Activated CD8-positive, alpha-beta memory T cell treated with anti-CD3 and anti-CD28 coated beads for 36 hours (primary cell): ENCODE results near the gene SPECC1. TPM values are rescaled to one million over a fixed set of nuclear protein-coding genes. Genes with fewer than 3 reads are reported as not detected.
"Not testable (repeated sequence)": the region's sequence is repeated elsewhere in the genome, so short reads cannot be mapped to it uniquely, and the experiment has no call there.

ENCODE experiments used
- CTCF ChIA-PET: fragments of 350-600 bp; sonication (Branson Sonifier 250); formaldehyde crosslinking; loops from one replicate; lab custom pipeline; 2021; ENCODE audit warnings: antibody characterized with exemption; lab: Charles Lee
- POLR2A ChIA-PET: fragments of 350-600 bp; sonication (Branson Sonifier 250); formaldehyde crosslinking; loops from one replicate; lab custom pipeline; 2021; ENCODE audit warnings: antibody characterized with exemption; lab: Charles Lee
- total RNA-seq, 2 experiments: library from RNA; stranded (reverse); gene quantifications; one replicate each; pipeline ENCODE4 v1.2.3, GENCODE V29; 2021

The SPECC1 gene
- total RNA-seq: 10 to 100 TPM; 13.0 to 13.9 TPM

DNA sequence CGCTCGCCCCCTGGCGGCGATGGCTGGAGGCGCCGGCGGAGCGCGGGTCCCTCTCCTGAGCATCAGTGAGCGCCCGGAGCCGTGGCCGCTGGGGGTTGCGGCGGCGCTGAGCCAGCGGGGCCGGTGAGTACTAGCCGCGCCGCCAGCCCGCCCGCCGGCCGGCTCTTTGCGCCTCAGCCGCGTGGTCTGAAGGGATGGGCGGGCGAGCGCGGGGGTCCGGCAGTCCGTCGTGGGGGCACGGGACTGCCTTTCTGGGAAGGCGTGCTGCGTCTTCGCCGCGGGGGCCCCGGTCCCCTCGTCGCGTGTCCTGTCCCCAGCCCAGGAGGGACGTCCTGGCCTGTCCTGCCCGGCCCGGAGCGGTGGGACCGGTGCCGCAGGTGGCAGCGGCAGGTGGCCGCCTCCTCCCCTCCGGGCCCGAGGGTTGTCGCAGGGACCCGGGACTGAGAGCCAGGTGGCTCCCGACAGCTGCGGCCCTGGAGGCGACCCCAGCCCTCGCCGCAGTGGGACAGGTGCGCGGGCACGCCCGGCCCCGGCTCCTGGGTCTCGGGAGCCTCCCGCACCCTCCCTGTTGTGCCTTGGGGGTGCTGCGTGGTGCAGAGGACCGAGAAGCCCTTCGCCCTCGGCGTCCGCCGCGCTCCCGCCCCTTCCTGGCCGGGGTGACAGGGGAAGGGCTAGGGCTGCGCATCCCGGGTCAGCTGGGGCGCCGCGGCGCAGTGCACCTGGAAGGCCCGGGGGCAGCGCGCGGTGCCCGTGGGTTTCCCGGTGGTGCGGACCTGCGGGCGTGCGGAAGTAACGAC, at the start of gene SPECC1:
TSS of gene SPECC1 (plus strand) at position 58 of the 797 bp plus-strand sequence. CDS start 87,293 bp downstream, outside the sequence.
- CTCF ChIA-PET: interaction anchor here (0.7 to 3.1 kb wide), 7 partner anchors 16 to 361 kb away, joined by 3 to 16 read pairs (median 3); partner anchors contain the start of gene ALDH3A2
- POLR2A ChIA-PET: interaction anchor here (0.5 to 1.3 kb wide), 4 partner anchors 8 to 214 kb away, joined by 3 to 8 read pairs (median 4); partner anchors contain the start of gene AKAP10

GRCh38 chr17:19962954-19963353, 46.2 kb upstream of the SPECC1 start:
- POLR2A ChIA-PET: interaction anchor here (0.5 kb wide), 1 partner anchor 15 kb away, joined by 3 read pairs; no protein-coding TSS in a partner anchor
- CTCF ChIA-PET: not testable (repeated sequence)

DNA sequence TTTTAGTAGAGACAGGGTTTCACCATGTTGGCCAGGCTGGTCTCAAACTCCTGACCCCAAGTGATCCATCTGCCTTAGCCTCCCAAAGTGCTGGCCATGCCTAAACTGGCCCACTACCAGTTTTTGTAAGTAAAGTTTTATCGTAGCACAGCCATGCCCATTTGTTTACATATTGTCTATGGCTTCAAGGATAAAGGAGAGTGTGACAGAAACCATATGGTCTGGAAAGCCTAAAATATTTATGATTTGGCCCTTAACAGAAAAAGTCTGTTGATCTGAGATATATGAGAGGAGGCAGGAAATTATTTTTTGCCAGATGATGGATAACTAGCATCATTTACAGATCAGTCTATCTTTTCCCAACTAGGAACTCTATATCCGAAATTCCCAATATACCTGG, 36.0 kb upstream of the SPECC1 start:
- CTCF ChIA-PET: no interaction called here

DNA sequence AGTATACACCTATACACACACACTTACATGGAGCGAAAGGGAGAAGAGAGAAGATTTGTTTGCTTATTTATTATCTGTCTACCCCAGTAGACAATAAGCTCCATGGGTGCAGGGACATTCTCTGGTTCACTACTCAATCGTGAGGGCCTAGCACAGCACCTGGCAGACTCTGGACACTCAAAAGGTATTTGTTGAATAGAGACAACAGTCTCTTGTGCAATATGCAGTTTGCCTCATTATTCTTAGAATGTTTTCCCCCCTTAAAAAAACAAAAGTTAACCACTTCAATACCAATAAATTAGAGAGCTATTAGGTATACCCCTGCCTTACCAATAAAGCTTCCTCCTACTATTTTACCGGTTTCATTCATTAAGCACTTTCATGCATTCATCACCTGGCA, 33.6 kb upstream of the SPECC1 start:
- ChIA-PET CTCF (no interaction called here), POLR2A (no interaction called here)

More for the DNA sequence above, 36.0 kb upstream of the SPECC1 start:
- POLR2A ChIA-PET: no interaction called here

GRCh38 chr17:19977293-19978208, 31.6 kb upstream of the SPECC1 start, which contains the start of gene AKAP10:
AKAP10 (minus strand) TSS chr17:19977828; CDS start chr17:19977679, 149 bp downstream.
- CTCF ChIA-PET: interaction anchor here (0.6 to 1.6 kb wide), 4 partner anchors 12 to 250 kb away, joined by 3 to 13 read pairs (median 4); no protein-coding TSS in a partner anchor
- POLR2A ChIA-PET: interaction anchor here (0.8 to 1.0 kb wide), 4 partner anchors 31 to 330 kb away, joined by 3 to 5 read pairs (median 3); partner anchors contain the start of genes ALDH3A2 and SPECC1

DNA sequence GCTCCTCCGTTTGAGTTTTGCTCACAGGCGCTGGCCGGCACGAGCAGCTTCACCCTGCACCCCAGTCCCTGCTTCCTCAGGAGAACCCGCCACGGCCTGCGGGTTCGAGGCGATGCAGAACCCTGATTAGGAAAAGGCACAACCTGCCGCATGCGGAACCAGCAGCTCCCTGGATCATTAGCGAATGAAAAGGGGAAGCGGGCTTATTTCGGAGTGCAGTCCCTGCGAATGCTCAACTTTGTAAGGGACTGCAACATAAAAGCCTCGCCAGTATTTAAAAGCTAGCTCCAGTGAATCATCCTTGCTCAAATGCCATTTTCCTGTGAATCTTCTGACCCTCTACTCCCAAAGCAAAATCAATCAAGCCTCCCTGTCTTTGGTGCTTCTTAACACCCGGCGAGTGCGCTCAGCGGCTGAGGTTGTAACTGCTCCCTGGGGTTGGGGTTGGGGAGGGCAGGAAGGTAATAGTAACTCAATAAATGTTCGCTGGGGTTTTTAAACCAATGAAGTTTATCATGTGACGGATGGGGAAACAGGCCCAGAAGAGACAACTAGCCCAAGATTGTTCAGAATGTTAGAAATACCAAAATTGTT, 30.9 kb upstream of the SPECC1 start:
- ChIA-PET CTCF (interaction anchor here (1.4 to 1.6 kb wide), 2 partner anchors 13 to 14 kb away, joined by 3 to 13 read pairs; no protein-coding TSS in a partner anchor), POLR2A (interaction anchor here (0.5 to 1.0 kb wide), 5 partner anchors 16 to 330 kb away, joined by 3 to 5 read pairs (median 3); partner anchors contain the start of genes ALDH3A2 and SPECC1)

- POLR2A ChIA-PET: interaction anchor here (0.5 to 0.9 kb wide), 3 partner anchors 16 to 331 kb away, joined by 3 read pairs; partner anchors contain the start of gene ALDH3A2
- CTCF ChIA-PET: interaction anchor here (0.7 kb wide), 1 partner anchor 1101 kb away, joined by 3 read pairs; no protein-coding TSS in a partner anchor
Measured at GRCh38 chr17:19978805-19979211, 30.4 kb upstream of the SPECC1 start.

GRCh38 chr17:19979917-19980770, 29.0 kb upstream of the SPECC1 start:
- POLR2A ChIA-PET: no interaction called here
- CTCF ChIA-PET: interaction anchor here (1.1 kb wide), 1 partner anchor 13 kb away, joined by 4 read pairs; no protein-coding TSS in a partner anchor

DNA sequence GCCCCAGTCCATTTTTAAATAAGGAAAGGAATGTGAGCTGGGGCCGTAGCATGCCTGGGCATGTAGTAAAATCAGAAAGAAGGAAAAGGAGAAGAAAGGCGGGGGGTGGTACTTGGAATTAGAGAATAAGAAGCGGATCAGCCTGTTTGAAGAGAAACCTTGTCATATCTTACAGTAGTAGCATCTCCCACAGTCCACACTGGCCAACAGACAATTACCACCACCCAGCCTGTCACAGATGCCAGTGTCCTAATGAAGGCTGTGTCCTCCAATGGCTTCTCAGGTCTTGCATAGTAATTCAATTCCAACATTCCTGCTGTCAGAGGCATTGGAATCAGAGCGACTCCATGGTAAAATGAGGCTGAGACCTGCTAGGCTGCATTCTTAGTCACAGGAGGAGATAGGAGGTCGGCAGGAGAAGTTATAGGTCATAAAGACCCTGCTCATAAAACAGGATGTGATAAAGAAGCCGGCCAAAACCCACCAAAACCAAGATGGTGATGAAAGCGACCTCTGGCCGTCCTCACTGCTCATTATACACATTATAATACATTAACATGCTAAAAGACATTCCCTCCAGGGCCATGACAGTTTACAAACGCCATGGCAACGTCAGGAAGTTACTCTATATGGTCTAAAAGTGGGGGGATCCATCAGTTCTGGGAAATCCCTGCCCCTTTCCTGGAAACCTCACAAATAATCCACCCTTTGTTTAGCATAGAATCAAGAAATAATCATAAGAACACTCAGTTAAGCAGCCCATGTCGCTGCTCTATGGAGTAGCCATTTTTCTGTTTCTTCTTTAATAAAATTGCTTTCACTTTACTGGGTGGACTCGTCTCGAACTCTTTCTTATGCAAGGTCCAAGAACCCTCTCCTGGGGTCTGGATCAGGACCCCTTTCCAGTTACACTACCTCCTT, 22.0 kb upstream of the SPECC1 start:
- ChIA-PET POLR2A (no interaction called here), CTCF (no interaction called here)

- ChIA-PET POLR2A (no interaction called here), CTCF (no interaction called here)
Measured at GRCh38 chr17:19987897-19988296, 21.3 kb upstream of the SPECC1 start.

GRCh38 chr17:19991252-19991885, 17.8 kb upstream of the SPECC1 start:
- CTCF ChIA-PET: interaction anchor here (0.8 to 1.8 kb wide), 3 partner anchors 14 to 126 kb away, joined by 3 to 13 read pairs (median 6); partner anchors contain the start of gene AKAP10
- POLR2A ChIA-PET: no interaction called here

DNA sequence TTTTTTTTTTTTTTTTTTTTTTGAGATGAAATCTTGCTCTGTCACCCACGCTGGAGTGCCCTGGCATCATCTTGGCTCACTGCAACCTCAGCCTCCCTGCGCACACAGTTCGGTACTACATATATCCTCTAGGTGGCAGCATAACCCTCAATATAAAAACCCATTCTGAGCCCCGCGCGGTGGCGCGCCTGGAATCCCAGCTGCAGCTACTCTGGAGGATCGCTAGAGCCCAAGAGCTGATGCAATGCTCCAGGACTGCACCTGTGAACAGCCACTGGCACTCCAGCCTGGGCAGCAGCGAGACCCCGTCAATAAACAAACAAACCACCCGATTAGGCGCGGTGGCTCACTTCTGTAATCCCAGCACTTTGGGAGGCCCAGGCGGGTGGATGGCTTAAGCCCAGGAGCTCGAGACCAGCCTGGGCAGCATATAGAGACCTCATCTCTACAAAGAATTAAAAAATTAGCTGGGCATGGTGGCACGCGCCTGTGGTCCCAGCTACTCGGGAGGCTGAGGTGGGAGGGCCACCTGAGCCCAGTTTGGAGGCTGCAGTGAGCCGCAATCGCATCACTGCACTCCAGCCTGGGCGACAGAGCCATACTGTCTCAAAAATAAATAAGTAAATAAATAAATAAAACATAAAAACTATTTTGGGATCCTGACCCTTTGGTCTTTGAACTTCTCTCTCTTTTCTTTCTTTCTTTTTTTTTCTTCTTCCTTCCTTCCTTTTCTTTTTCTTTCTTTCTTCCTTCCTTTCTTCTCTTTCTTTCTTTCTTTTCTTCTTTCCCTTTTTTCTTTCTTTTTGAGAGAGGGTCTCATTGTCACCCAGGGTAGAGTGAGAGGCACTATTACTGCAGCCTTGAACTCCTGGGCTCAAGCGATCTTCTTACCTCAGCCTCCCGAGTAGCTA, 16.1 kb upstream of the SPECC1 start:
- ChIA-PET POLR2A (interaction anchor here (1.4 kb wide), 1 partner anchor 16 kb away, joined by 3 read pairs; the partner anchor contains the start of gene SPECC1), CTCF (interaction anchor here (0.6 to 2.6 kb wide), 24 partner anchors 8 to 965 kb away, joined by 3 to 23 read pairs (median 4); partner anchors contain the start of genes AKAP10 and SPECC1)

- POLR2A ChIA-PET: no interaction called here
- CTCF ChIA-PET: interaction anchor here (1.1 kb wide), 1 partner anchor 121 kb away, joined by 3 read pairs; no protein-coding TSS in a partner anchor
Measured at GRCh38 chr17:19996086-19996485, 13.1 kb upstream of the SPECC1 start.

DNA sequence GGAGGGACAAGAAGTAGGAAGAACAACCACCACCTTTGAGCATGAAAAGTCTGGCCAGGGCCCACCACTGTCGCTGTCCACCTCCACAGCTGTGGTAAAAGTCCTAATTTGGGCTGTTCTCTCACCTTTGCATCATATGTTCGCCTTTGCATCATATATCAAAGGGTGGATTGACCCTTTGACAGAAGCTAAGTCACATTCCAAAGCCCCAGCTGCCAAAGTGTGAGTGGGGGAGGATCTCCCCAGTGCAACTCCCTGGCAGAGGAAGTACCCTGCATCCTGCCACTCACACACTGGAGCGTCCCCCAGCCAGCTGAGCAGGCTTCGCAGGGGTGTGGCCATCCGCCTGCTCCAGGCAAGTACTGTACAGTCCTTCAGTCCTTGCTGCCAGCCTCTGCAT, 12.7 kb upstream of the SPECC1 start:
- ChIA-PET CTCF (interaction anchor here (1.1 kb wide), 1 partner anchor 121 kb away, joined by 3 read pairs; no protein-coding TSS in a partner anchor), POLR2A (no interaction called here)
